Measurements from ENCODE around the gene FCRLA. TPM values are rescaled to one million over a fixed set of nuclear protein-coding genes. Genes with fewer than 3 reads are reported as not detected.

Gene FCRLA
- total RNA-seq, 1 experiment from 2014 or later: 924 TPM

- Histone ChIP-seq H3K27ac (ENCODE audit: low read length) (no peak overlapping the region), H3K4me2 (ENCODE audit: low read depth, low read length, poor library complexity, severe bottlenecking) (no peak overlapping the region), H3K9ac (ENCODE audit: low read length) (no peak overlapping the region), H2AFZ (ENCODE audit: low read length) (no peak overlapping the region), H3K4me1 (ENCODE audit: low read length) (peaks cover 62% of the 10 kb centered on the region), H3K36me3 (ENCODE audit: insufficient read depth, low read length) (no peaks in the 10 kb centered on the region), H3K9me2 (replicated peaks; ENCODE audit: insufficient read depth, low read length) (no peaks in the 10 kb centered on the region), H3K27me3 (ENCODE audit: low read length) (no peaks in the 10 kb centered on the region), H3K4me3 (ENCODE audit: low read length) (no peak overlapping the region), H4K20me1 (ENCODE audit: insufficient read depth, low read depth, low read length) (no peaks in the 10 kb centered on the region), H3K9me3 (ENCODE audit: low read length) (no peaks in the 10 kb centered on the region), H3K79me2 (ENCODE audit: low read length) (no peaks in the 10 kb centered on the region)
- no peak for DNase-seq
Measured at GRCh38 chr1:161739865-161740566, 33.0 kb downstream of the FCRLA start.

GRCh38 chr1:161740921-161741320 lies 33.9 kb downstream of the FCRLA start:
- Histone ChIP-seq H4K20me1 (ENCODE audit: insufficient read depth, low read depth, low read length) (no peaks in the 10 kb centered on the region), H3K9me2 (replicated peaks; ENCODE audit: insufficient read depth, low read length) (no peaks in the 10 kb centered on the region), H3K27ac (ENCODE audit: low read length) (no peak overlapping the region), H3K4me1 (ENCODE audit: low read length) (peaks cover 58% of the 10 kb centered on the region), H3K27me3 (ENCODE audit: low read length) (no peaks in the 10 kb centered on the region), H3K36me3 (ENCODE audit: insufficient read depth, low read length) (no peaks in the 10 kb centered on the region), H3K4me3 (ENCODE audit: low read length) (peak overlapping the region; percentile 1; the same call in 1 of the 2 replicates), H3K79me2 (ENCODE audit: low read length) (no peaks in the 10 kb centered on the region), H3K9ac (ENCODE audit: low read length) (peak overlapping the region; percentile 11; the same call in 1 of the 2 replicates), H3K4me2 (ENCODE audit: low read depth, low read length, poor library complexity, severe bottlenecking) (peak overlapping the region; percentile 37), H3K9me3 (ENCODE audit: low read length) (no peaks in the 10 kb centered on the region), H2AFZ (ENCODE audit: low read length) (no peak overlapping the region)
- DNase-seq: peak; percentile 69

- no peak overlapping the region for H3K4me3 ChIP-seq (ENCODE audit: low read length)
- DNase-seq: no peak
- no peaks in the 10 kb centered on the region for H3K79me2 ChIP-seq (ENCODE audit: low read length)
- H3K36me3 ChIP-seq (ENCODE audit: insufficient read depth, low read length): no peaks in the 10 kb centered on the region
- no peaks in the 10 kb centered on the region for H3K27me3 ChIP-seq (ENCODE audit: low read length)
- no peak overlapping the region for H2AFZ ChIP-seq (ENCODE audit: low read length)
- no peaks in the 10 kb centered on the region for H3K9me2 ChIP-seq (replicated peaks; ENCODE audit: insufficient read depth, low read length)
- no peak overlapping the region for H3K27ac ChIP-seq (ENCODE audit: low read length)
- no peak overlapping the region for H3K9ac ChIP-seq (ENCODE audit: low read length)
- H4K20me1 ChIP-seq (ENCODE audit: insufficient read depth, low read depth, low read length): no peaks in the 10 kb centered on the region
- H3K4me2 ChIP-seq (ENCODE audit: low read depth, low read length, poor library complexity, severe bottlenecking): no peak overlapping the region
- peaks cover 48% of the 10 kb centered on the region for H3K4me1 ChIP-seq (ENCODE audit: low read length)
- no peaks in the 10 kb centered on the region for H3K9me3 ChIP-seq (ENCODE audit: low read length)
Measured at GRCh38 chr1:161743231-161743630, 36.2 kb downstream of the FCRLA start.

- H3K4me2 ChIP-seq (ENCODE audit: low read depth, low read length, poor library complexity, severe bottlenecking): peak overlapping the region; percentile 83
- H3K9me3 ChIP-seq (ENCODE audit: low read length): no peaks in the 10 kb centered on the region
- H3K4me3 ChIP-seq (ENCODE audit: low read length): peak overlapping the region; percentile 82
- no peak overlapping the region for H3K27ac ChIP-seq (ENCODE audit: low read length)
- DNase-seq: peak; percentile 63
- H3K4me1 ChIP-seq (ENCODE audit: low read length): peaks cover 39% of the 10 kb centered on the region
- peak overlapping the region; percentile 27 for H3K9ac ChIP-seq (ENCODE audit: low read length)
- no peaks in the 10 kb centered on the region for H3K27me3 ChIP-seq (ENCODE audit: low read length)
- peaks cover 32% of the 10 kb centered on the region for H3K79me2 ChIP-seq (ENCODE audit: low read length)
- H2AFZ ChIP-seq (ENCODE audit: low read length): peak overlapping the region; percentile 38; the same call in 1 of the 2 replicates
- H3K9me2 ChIP-seq (replicated peaks; ENCODE audit: insufficient read depth, low read length): no peaks in the 10 kb centered on the region
- peaks cover 18% of the 10 kb centered on the region for H3K36me3 ChIP-seq (ENCODE audit: insufficient read depth, low read length)
- peaks cover 6% of the 10 kb centered on the region; the same call in 1 of the 2 replicates for H4K20me1 ChIP-seq (ENCODE audit: insufficient read depth, low read depth, low read length)
Measured at GRCh38 chr1:161747801-161748200, 40.8 kb downstream of the FCRLA start.

- peak within 1 kb of the TSS; percentile 48 for H2AFZ ChIP-seq (ENCODE audit: low read length)
- peak within 1 kb of the TSS; percentile 82 for H3K4me3 ChIP-seq (ENCODE audit: low read length)
- peaks cover 39% of the 10 kb centered on the region for H3K4me1 ChIP-seq (ENCODE audit: low read length)
- peaks cover 35% of the 10 kb centered on the region for H3K36me3 ChIP-seq (ENCODE audit: insufficient read depth, low read length)
- H4K20me1 ChIP-seq (ENCODE audit: insufficient read depth, low read depth, low read length): peaks cover 6% of the 10 kb centered on the region; the same call in 1 of the 2 replicates
- H3K27ac ChIP-seq (ENCODE audit: low read length): peak within 1 kb of the TSS; percentile 64
- DNase-seq: peak; percentile 100
- H3K79me2 ChIP-seq (ENCODE audit: low read length): peaks cover 45% of the 10 kb centered on the region
- H3K9me3 ChIP-seq (ENCODE audit: low read length): peaks cover 5% of the 10 kb centered on the region
- peak within 1 kb of the TSS; percentile 87 for H3K9ac ChIP-seq (ENCODE audit: low read length)
- no peaks in the 10 kb centered on the region for H3K9me2 ChIP-seq (replicated peaks; ENCODE audit: insufficient read depth, low read length)
- H3K4me2 ChIP-seq (ENCODE audit: low read depth, low read length, poor library complexity, severe bottlenecking): peak within 1 kb of the TSS; percentile 83
- no peaks in the 10 kb centered on the region for H3K27me3 ChIP-seq (ENCODE audit: low read length)
Measured at GRCh38 chr1:161749509-161750407, 42.7 kb downstream of the FCRLA start, which contains the start of gene DUSP12. Gene DUSP12, plus strand, starts transcription at chr1:161749786. Its CDS starts 16 bp downstream, at chr1:161749802.

GRCh38 chr1:161763522-161764098 lies 56.6 kb downstream of the FCRLA start:
- Histone ChIP-seq H3K4me1 (ENCODE audit: low read length) (peaks cover 33% of the 10 kb centered on the region), H3K36me3 (ENCODE audit: insufficient read depth, low read length) (peaks cover 7% of the 10 kb centered on the region; the same call in 1 of the 2 replicates), H3K4me2 (ENCODE audit: low read depth, low read length, poor library complexity, severe bottlenecking) (peak overlapping the region; percentile 58), H4K20me1 (ENCODE audit: insufficient read depth, low read depth, low read length) (no peaks in the 10 kb centered on the region), H3K9me2 (replicated peaks; ENCODE audit: insufficient read depth, low read length) (no peaks in the 10 kb centered on the region), H3K79me2 (ENCODE audit: low read length) (peaks cover 32% of the 10 kb centered on the region), H3K9me3 (ENCODE audit: low read length) (no peaks in the 10 kb centered on the region), H3K27me3 (ENCODE audit: low read length) (no peaks in the 10 kb centered on the region), H3K4me3 (ENCODE audit: low read length) (peak overlapping the region; percentile 37; the same call in 1 of the 2 replicates), H3K9ac (ENCODE audit: low read length) (0 out of 2 replicates have a peak overlapping the region, but pooled peaks have one; percentile 2), H3K27ac (ENCODE audit: low read length) (no peak overlapping the region), H2AFZ (ENCODE audit: low read length) (peak overlapping the region; percentile 74)
- peak; percentile 91 for DNase-seq
